HCT116 (cell line): Measurements from ENCODE around the gene POLR1A. TPM values are rescaled to one million over a fixed set of nuclear protein-coding genes. Genes with fewer than 3 reads are reported as not detected.

ENCODE experiments used
- ATAC-seq: fragments of 200-7000 bp; cut with Tn5 transposase; 2 replicates; pipeline ENCODE4 v1.9.1; 2020; ENCODE audit warnings: mild to moderate bottlenecking, moderate library complexity
- BruUV-seq: library from RNA; stranded (reverse); fragments of 400-500 nt; replicated peaks from 2 replicates; lab custom pipeline; 2021; lab: Mats Ljungman, UMichigan
- CTCF ChIA-PET: fragments of 300-600 bp; sonication (Branson Sonifier 250); formaldehyde crosslinking; loops from one replicate; lab custom pipeline; 2021; ENCODE audit warnings: antibody characterized with exemption; lab: Charles Lee
- POLR2A ChIA-PET: fragments of 300-600, 350-600 bp; sonication (Branson Sonifier 250); formaldehyde crosslinking; loops from one replicate; lab custom pipeline; 2021; ENCODE audit warnings: antibody characterized with exemption; lab: Charles Lee
- RAD21 ChIA-PET, 2 experiments: fragments of 300-600 bp; sonication (Branson Sonifier 250); formaldehyde crosslinking; loops; one replicate each; lab custom pipeline; 2023; ENCODE audit warnings: low total read pairs in 2 of 2; ENCODE audit not compliant: uncharacterized antibody in 2 of 2, unreplicated experiment in 2 of 2, low non-redundant PET in 1 of 2; lab: Charles Lee
- DNase-seq: peaks from one replicate; pipeline ENCODE4 v3.0.0-alpha.2; 2010; ENCODE audit warnings: low read depth, low spot score
- H2AFZ ChIP-seq: fragments of 200-600 bp; shearing (Covaris generic), sonication (generic); 2 replicates; pipeline ENCODE4 v1.6.1; 2017; ENCODE audit warnings: low read depth, mixed run types, mixed read lengths, antibody characterized with exemption, low read length; ENCODE audit not compliant: poor library complexity, severe bottlenecking
- H3K27ac ChIP-seq: 2 replicates; pipeline ENCODE4 v1.5.1; 2012; ENCODE audit warnings: low read depth, low read length
- H3K27me3 ChIP-seq: fragments of 200-600 bp; sonication (generic); 2 replicates; pipeline ENCODE4 v1.6.1; 2016; ENCODE audit warnings: mixed run types, low read length, mixed read lengths; ENCODE audit not compliant: insufficient read depth
- H3K36me3 ChIP-seq, 2 experiments: fragments of 200-500 bp in 1 of 2; fragments of 200-600 bp in 1 of 2; sonication (Bioruptor generic) in 1 of 2; sonication (generic) in 1 of 2; 2 replicates each; pipeline versions ENCODE4 v1.5.1 to v1.6.1; 2014 to 2016; ENCODE audit warnings: low read length in 2 of 2, inconsistent platforms in 1 of 2, mixed read lengths in 1 of 2, mixed run types in 1 of 2; ENCODE audit not compliant: insufficient read depth in 2 of 2, control insufficient read depth in 1 of 2
- H3K4me1 ChIP-seq, 2 experiments: fragments of 200-600 bp in 1 of 2; sonication (generic) in 1 of 2; 2 replicates each; pipeline versions ENCODE4 v1.5.1 to v1.6.1; 2012 to 2017; ENCODE audit warnings: low read length in 2 of 2, inconsistent platforms in 1 of 2, mild to moderate bottlenecking in 1 of 2, mixed read lengths in 1 of 2, mixed run types in 1 of 2, moderate library complexity in 1 of 2; ENCODE audit not compliant: insufficient read depth in 2 of 2, control insufficient read depth in 1 of 2
- H3K4me2 ChIP-seq: fragments of 200-600 bp; sonication (generic); 2 replicates; pipeline ENCODE4 v1.6.1; 2017; ENCODE audit warnings: mixed run types, low read length, mixed read lengths
- H3K4me3 ChIP-seq, 2 experiments: fragments of 200-600 bp in 1 of 2; sonication (generic) in 1 of 2; replicated peaks in 1 of 2; 2 replicates each; pipeline ENCODE4 v1.5.1; 2011 to 2016; ENCODE audit warnings: low read length in 2 of 2, control low read depth in 1 of 2, low read depth in 1 of 2, mild to moderate bottlenecking in 1 of 2, mixed read lengths in 1 of 2, mixed run types in 1 of 2
- H3K79me2 ChIP-seq: fragments of 200-600 bp; sonication (generic); 2 replicates; pipeline ENCODE4 v1.6.1; 2017; ENCODE audit warnings: mild to moderate bottlenecking, mixed run types, low read length, moderate library complexity, mixed read lengths; ENCODE audit not compliant: insufficient read depth
- H3K9ac ChIP-seq: fragments of 200-600 bp; sonication (generic); 2 replicates; pipeline ENCODE4 v1.6.1; 2016; ENCODE audit warnings: low read length, mixed read lengths
- H3K9me2 ChIP-seq: fragments of 200-600 bp; sonication (generic), shearing (Covaris generic); 2 replicates; pipeline ENCODE4 v1.6.1; 2017; ENCODE audit warnings: mixed run types, mild to moderate bottlenecking, moderate library complexity; ENCODE audit not compliant: insufficient read depth
- H3K9me3 ChIP-seq, 2 experiments: fragments of 200-500 bp in 1 of 2; fragments of 200-600 bp in 1 of 2; sonication (Bioruptor generic) in 1 of 2; sonication (generic) in 1 of 2; 2 replicates each; pipeline ENCODE4 v1.6.1; 2014 to 2017; ENCODE audit warnings: low read length in 2 of 2, mixed read lengths in 2 of 2, inconsistent platforms in 1 of 2, low read depth in 1 of 2, mild to moderate bottlenecking in 1 of 2, mixed run types in 1 of 2, moderate library complexity in 1 of 2; ENCODE audit not compliant: control insufficient read depth in 1 of 2, insufficient read depth in 1 of 2
- H4K20me1 ChIP-seq: fragments of 200-600 bp; sonication (generic), shearing (Covaris generic); 2 replicates; pipeline ENCODE4 v1.6.1; 2017; ENCODE audit warnings: mixed run types, mild to moderate bottlenecking, moderate library complexity; ENCODE audit not compliant: insufficient read depth
- ATF3 ChIP-seq: IDR thresholded peaks from 2 replicates; pipeline ENCODE4 v1.6.1; 2012
- CBX3 ChIP-seq: IDR thresholded peaks from 2 replicates; pipeline ENCODE4 v1.6.1; 2012; ENCODE audit warnings: low read depth
- CTCF ChIP-seq, 3 experiments: fragments of 200-600 bp in 1 of 3; sonication (generic) in 1 of 3; IDR thresholded peaks in 2 of 3; conservative IDR thresholded peaks in 1 of 3; 2 replicates each; pipeline ENCODE4 v1.5.1; 2012 to 2017; ENCODE audit warnings: low read depth in 2 of 3, low read length in 2 of 3, antibody characterized with exemption in 1 of 3, borderline replicate concordance in 1 of 3, control low read depth in 1 of 3, mild to moderate bottlenecking in 1 of 3, mixed read lengths in 1 of 3, mixed run types in 1 of 3, moderate library complexity in 1 of 3; ENCODE audit not compliant: insufficient read depth in 1 of 3
- EZH2 ChIP-seq: fragments of 200-600 bp; sonication (generic); IDR thresholded peaks from 2 replicates; pipeline ENCODE4 v1.6.1; 2017; ENCODE audit warnings: antibody characterized with exemption, mixed run types
- EZH2phosphoT487 ChIP-seq: fragments of 200-600 bp; IDR thresholded peaks from 2 replicates; pipeline ENCODE4 v1.6.1; 2018; ENCODE audit warnings: antibody characterized with exemption, borderline replicate concordance
- JUND ChIP-seq: IDR thresholded peaks from 2 replicates; pipeline ENCODE4 v1.6.1; 2012
- MAX ChIP-seq: IDR thresholded peaks from 2 replicates; pipeline ENCODE4 v1.6.1; 2012
- POLR2A ChIP-seq: IDR thresholded peaks from 2 replicates; pipeline ENCODE4 v1.7.0; 2011; ENCODE audit warnings: borderline replicate concordance; ENCODE audit not compliant: insufficient read depth, insufficient read length; ENCODE audit errors: extremely low read depth
- POLR2AphosphoS5 ChIP-seq: IDR thresholded peaks from 2 replicates; pipeline ENCODE4 v1.6.1; 2011; ENCODE audit warnings: mild to moderate bottlenecking, low read depth, low read length, moderate library complexity
- RAD21 ChIP-seq: IDR thresholded peaks from 2 replicates; pipeline ENCODE4 v1.6.1; 2012; ENCODE audit warnings: low read depth, mild to moderate bottlenecking
- SRF ChIP-seq: IDR thresholded peaks from 2 replicates; pipeline ENCODE4 v1.6.1; 2012; ENCODE audit warnings: low read depth
- YY1 ChIP-seq: IDR thresholded peaks from 2 replicates; pipeline ENCODE4 v1.6.1; 2011; ENCODE audit warnings: low read length, low read depth, moderate library complexity, mild to moderate bottlenecking; ENCODE audit not compliant: insufficient replicate concordance; ENCODE audit errors: extremely low read depth
- ZFX ChIP-seq: fragments of 450-650 bp; IDR thresholded peaks from 2 replicates; pipeline ENCODE4 v1.6.1; 2017
- ZNF274 ChIP-seq: fragments of 200-500 bp; sonication (Bioruptor generic); IDR thresholded peaks from 2 replicates; pipeline ENCODE4 v1.6.1; 2014; ENCODE audit warnings: mild to moderate bottlenecking, low read depth, low read length, inconsistent platforms
- intact Hi-C: fragments of 100-400 bp; cut with micrococcal nuclease; formaldehyde crosslinking; loops from 2 replicates; pipeline ENCODE4 v1.10.0; 2022
- total RNA-seq: library from RNA; stranded (reverse); gene quantifications from one replicate; pipeline ENCODE4 v1.2.1, GENCODE V29; 2021; ENCODE audit not compliant: unreplicated experiment

POLR1A gene
- total RNA-seq, 1 experiment from 2014 or later = 46.6 TPM

- no TSS peak for BruUV-seq
- CTCF ChIA-PET = no interaction called here
Measured at GRCh38 chr2:86064006-86064405, 41.7 kb downstream of the POLR1A start.

More at GRCh38 chr2:86064006-86064405, 41.7 kb downstream of the POLR1A start:
- H3K27ac ChIP-seq = no peak overlapping the region
- TF ChIP-seq CBX3 (no peak), RAD21 (no peak), POLR2A (no peak), YY1 (no peak), SRF (no peak), MAX (no peak), POLR2AphosphoS5 (no peak), JUND (no peak), ZNF274 (no peak), ATF3 (no peak), ZFX (no peak), CTCF (IDR thresholded peaks at IDR 0.05 in 2 of 3, conservative IDR thresholded peaks at IDR 0.05 in 1 of 3; ENCODE audit: borderline replicate concordance in 1 of 3, insufficient read depth in 1 of 3, low read depth in 2 of 3, low read length in 2 of 3) (no peak), EZH2 (no peak), EZH2phosphoT487 (no peak)
- ChIA-PET RAD21 (no interaction called here), POLR2A (no interaction called here)
- H3K4me3 ChIP-seq = no peak overlapping the region
- H3K9me2 ChIP-seq = no peaks in the 10 kb centered on the region
- no peak for ATAC-seq
- no peaks in the 10 kb centered on the region for H3K27me3 ChIP-seq
- H3K9ac ChIP-seq = no peak overlapping the region
- intact Hi-C loops = no loop called here
- H3K4me2 ChIP-seq = no peak overlapping the region
- no peak overlapping the region for H2AFZ ChIP-seq
- H3K79me2 ChIP-seq = 0 out of 2 replicates have a peak, but pooled peaks cover 5% of the 10 kb centered on the region
- H3K36me3 ChIP-seq = peaks cover 26 to 53% of the 10 kb centered on the region in 2 experiments
- H3K9me3 ChIP-seq = no peaks in the 10 kb centered on the region
- DNase-seq = no peak
- H4K20me1 ChIP-seq = peaks cover 4% of the 10 kb centered on the region; the same call in 1 of the 2 replicates
- H3K4me1 ChIP-seq = peaks cover 4 to 15% of the 10 kb centered on the region in 2 experiments; a peak in 2 of 4 replicates
